ENCODE data around the gene DDX18.

DDX18 gene

GRCh38 chr2:117856415-117857210 lies 42.1 kb downstream of the DDX18 start:
- H3K4me3 ChIP-seq (ENCODE audit: control insufficient read depth, low read depth, low read length), result no peak overlapping the region
- peak; percentile 81 for DNase-seq (ENCODE audit: low read depth)
- TF ChIP-seq CTCF (IDR thresholded peaks at IDR 0.05; ENCODE audit: control insufficient read depth, insufficient read depth, low read depth, low read length, missing control alignments), result no peak

- H3K4me3 ChIP-seq (ENCODE audit: control insufficient read depth, low read depth, low read length), result no peak overlapping the region
- no peak for DNase-seq (ENCODE audit: low read depth)
- no peak for TF ChIP-seq CTCF (IDR thresholded peaks at IDR 0.05; ENCODE audit: control insufficient read depth, insufficient read depth, low read depth, low read length, missing control alignments)
Observed at GRCh38 chr2:117858336-117858735, 43.8 kb downstream of the DDX18 start.

- TF ChIP-seq CTCF (IDR thresholded peaks at IDR 0.05; ENCODE audit: control insufficient read depth, insufficient read depth, low read depth, low read length, missing control alignments), result no peak
- no peak overlapping the region for H3K4me3 ChIP-seq (ENCODE audit: control insufficient read depth, low read depth, low read length)
- DNase-seq (ENCODE audit: low read depth), result no peak
Observed at GRCh38 chr2:117858892-117859531, 44.5 kb downstream of the DDX18 start.

- H3K4me3 ChIP-seq (ENCODE audit: control insufficient read depth, low read depth, low read length), result no peak overlapping the region
- no peak for TF ChIP-seq CTCF (IDR thresholded peaks at IDR 0.05; ENCODE audit: control insufficient read depth, insufficient read depth, low read depth, low read length, missing control alignments)
- no peak for DNase-seq (ENCODE audit: low read depth)
Observed at GRCh38 chr2:117859532-117859911, 45.0 kb downstream of the DDX18 start.

- H3K4me3 ChIP-seq (ENCODE audit: control insufficient read depth, low read depth, low read length), result peak overlapping the region; percentile 33
- TF ChIP-seq CTCF (IDR thresholded peaks at IDR 0.05; ENCODE audit: control insufficient read depth, insufficient read depth, low read depth, low read length, missing control alignments), result no peak
- DNase-seq (ENCODE audit: low read depth), result no peak
Observed at GRCh38 chr2:117859924-117860647, 45.6 kb downstream of the DDX18 start.

GRCh38 chr2:117862459-117862858 lies 48.0 kb downstream of the DDX18 start:
- no peak for DNase-seq (ENCODE audit: low read depth)
- no peak overlapping the region for H3K4me3 ChIP-seq (ENCODE audit: control insufficient read depth, low read depth, low read length)
- no peak for TF ChIP-seq CTCF (IDR thresholded peaks at IDR 0.05; ENCODE audit: control insufficient read depth, insufficient read depth, low read depth, low read length, missing control alignments)

All from AG09309 (cell line).